Measurements from ENCODE around the gene CPS1.

Gene CPS1

GRCh38 chr2:210655229-210655975 is 99.0 kb downstream of the CPS1 start:
- H3K79me1 ChIP-seq (ENCODE audit: low read length) = no peaks in the 10 kb centered on the region
- no peak overlapping the region for H4K12ac ChIP-seq (ENCODE audit: low read depth, low read length)
- H4K91ac ChIP-seq (ENCODE audit: low read depth, low read length) = no peak overlapping the region
- no peak overlapping the region for H3K4me3 ChIP-seq (ENCODE audit: low read depth, low read length)
- no peak overlapping the region for H2BK120ac ChIP-seq (ENCODE audit: insufficient read depth, low read length, poor library complexity)
- H3K9ac ChIP-seq (ENCODE audit: low read length) = no peak overlapping the region
- no peak overlapping the region for H3K27ac ChIP-seq (ENCODE audit: low read depth, low read length)
- H3K18ac ChIP-seq (ENCODE audit: low read length) = no peak overlapping the region
- H3K4ac ChIP-seq (ENCODE audit: low read depth, low read length) = no peak overlapping the region
- H3K27me3 ChIP-seq (ENCODE audit: insufficient read depth, low read length) = no peaks in the 10 kb centered on the region
- H2AFZ ChIP-seq (ENCODE audit: insufficient read depth, low read length, poor library complexity) = no peak overlapping the region
- no peak overlapping the region for H2AK5ac ChIP-seq (ENCODE audit: low read length)
- H3K23ac ChIP-seq (ENCODE audit: low read length) = no peak overlapping the region
- no peaks in the 10 kb centered on the region for H3K79me2 ChIP-seq (ENCODE audit: control insufficient read depth, insufficient read depth, low read length, poor library complexity)
- no peak overlapping the region for H3K4me2 ChIP-seq (ENCODE audit: low read length)
- no peak for DNase-seq
- no peak overlapping the region for H2BK12ac ChIP-seq (ENCODE audit: low read length)
- H3K36me3 ChIP-seq (ENCODE audit: control insufficient read depth in 1 of 2, insufficient read depth in 2 of 2, low read length in 2 of 2) = no peaks in the 10 kb centered on the region
- H4K8ac ChIP-seq (ENCODE audit: low read depth, low read length) = no peak overlapping the region
- no peak overlapping the region for H2BK5ac ChIP-seq (ENCODE audit: low read depth, low read length, poor library complexity)
- no peak overlapping the region for H3K14ac ChIP-seq (ENCODE audit: low read length)
- no peaks in the 10 kb centered on the region for H3K4me1 ChIP-seq (ENCODE audit: control insufficient read depth in 1 of 2, insufficient read depth in 2 of 2, low read length in 2 of 2)
- no CpG with 5 or more reads among the region's 3 CpGs for WGBS (ENCODE audit: extremely low coverage, insufficient coverage, insufficient read length)
- H3K9me3 ChIP-seq (ENCODE audit: insufficient read depth, low read depth, low read length) = no peaks in the 10 kb centered on the region

- no peak overlapping the region for H2BK12ac ChIP-seq (ENCODE audit: low read length)
- no peak overlapping the region for H2AFZ ChIP-seq (ENCODE audit: insufficient read depth, low read length, poor library complexity)
- H3K4me2 ChIP-seq (ENCODE audit: low read length) = no peak overlapping the region
- H4K8ac ChIP-seq (ENCODE audit: low read depth, low read length) = no peak overlapping the region
- no peak overlapping the region for H3K27ac ChIP-seq (ENCODE audit: low read depth, low read length)
- no peak overlapping the region for H2BK120ac ChIP-seq (ENCODE audit: insufficient read depth, low read length, poor library complexity)
- H3K18ac ChIP-seq (ENCODE audit: low read length) = no peak overlapping the region
- no peak overlapping the region for H2AK5ac ChIP-seq (ENCODE audit: low read length)
- no CpG with 5 or more reads among the region's 1 CpG for WGBS (ENCODE audit: extremely low coverage, insufficient coverage, insufficient read length)
- no peaks in the 10 kb centered on the region for H3K36me3 ChIP-seq (ENCODE audit: control insufficient read depth in 1 of 2, insufficient read depth in 2 of 2, low read length in 2 of 2)
- H3K79me1 ChIP-seq (ENCODE audit: low read length) = no peaks in the 10 kb centered on the region
- no peak overlapping the region for H4K91ac ChIP-seq (ENCODE audit: low read depth, low read length)
- no peak overlapping the region for H3K4me3 ChIP-seq (ENCODE audit: low read depth, low read length)
- H3K9me3 ChIP-seq (ENCODE audit: insufficient read depth, low read depth, low read length) = no peaks in the 10 kb centered on the region
- H3K4me1 ChIP-seq (ENCODE audit: control insufficient read depth in 1 of 2, insufficient read depth in 2 of 2, low read length in 2 of 2) = no peaks in the 10 kb centered on the region
- no peak overlapping the region for H3K23ac ChIP-seq (ENCODE audit: low read length)
- H3K27me3 ChIP-seq (ENCODE audit: insufficient read depth, low read length) = no peaks in the 10 kb centered on the region
- no peak overlapping the region for H3K9ac ChIP-seq (ENCODE audit: low read length)
- no peak for DNase-seq
- no peak overlapping the region for H4K12ac ChIP-seq (ENCODE audit: low read depth, low read length)
- H3K4ac ChIP-seq (ENCODE audit: low read depth, low read length) = no peak overlapping the region
- H3K14ac ChIP-seq (ENCODE audit: low read length) = no peak overlapping the region
- H3K79me2 ChIP-seq (ENCODE audit: control insufficient read depth, insufficient read depth, low read length, poor library complexity) = no peaks in the 10 kb centered on the region
- no peak overlapping the region for H2BK5ac ChIP-seq (ENCODE audit: low read depth, low read length, poor library complexity)
These were observed 101.5 kb downstream of the CPS1 start for GRCh38 chr2:210657874-210658273.

- no peaks in the 10 kb centered on the region for H3K4me1 ChIP-seq (ENCODE audit: control insufficient read depth in 1 of 2, insufficient read depth in 2 of 2, low read length in 2 of 2)
- no peaks in the 10 kb centered on the region for H3K79me2 ChIP-seq (ENCODE audit: control insufficient read depth, insufficient read depth, low read length, poor library complexity)
- H3K79me1 ChIP-seq (ENCODE audit: low read length) = no peaks in the 10 kb centered on the region
These were observed 104.4 kb downstream of the CPS1 start for GRCh38 chr2:210660751-210661150.

GRCh38 chr2:210662560-210662959 is 106.2 kb downstream of the CPS1 start:
- no peak overlapping the region for H3K27ac ChIP-seq (ENCODE audit: low read depth, low read length)
- no peaks in the 10 kb centered on the region for H3K9me3 ChIP-seq (ENCODE audit: insufficient read depth, low read depth, low read length)
- H2BK5ac ChIP-seq (ENCODE audit: low read depth, low read length, poor library complexity) = no peak overlapping the region
- no peak overlapping the region for H3K4ac ChIP-seq (ENCODE audit: low read depth, low read length)
- H3K4me3 ChIP-seq (ENCODE audit: low read depth, low read length) = no peak overlapping the region
- no peak overlapping the region for H3K14ac ChIP-seq (ENCODE audit: low read length)
- no peak for DNase-seq
- no peak overlapping the region for H2AK5ac ChIP-seq (ENCODE audit: low read length)
- H2BK12ac ChIP-seq (ENCODE audit: low read length) = no peak overlapping the region
- H3K36me3 ChIP-seq (ENCODE audit: control insufficient read depth in 1 of 2, insufficient read depth in 2 of 2, low read length in 2 of 2) = no peaks in the 10 kb centered on the region
- no peak overlapping the region for H3K23ac ChIP-seq (ENCODE audit: low read length)
- H3K18ac ChIP-seq (ENCODE audit: low read length) = no peak overlapping the region
- H3K79me1 ChIP-seq (ENCODE audit: low read length) = no peaks in the 10 kb centered on the region
- no peaks in the 10 kb centered on the region for H3K79me2 ChIP-seq (ENCODE audit: control insufficient read depth, insufficient read depth, low read length, poor library complexity)
- no peak overlapping the region for H4K8ac ChIP-seq (ENCODE audit: low read depth, low read length)
- H4K91ac ChIP-seq (ENCODE audit: low read depth, low read length) = no peak overlapping the region
- H2AFZ ChIP-seq (ENCODE audit: insufficient read depth, low read length, poor library complexity) = no peak overlapping the region
- no peak overlapping the region for H3K4me2 ChIP-seq (ENCODE audit: low read length)
- no peak overlapping the region for H2BK120ac ChIP-seq (ENCODE audit: insufficient read depth, low read length, poor library complexity)
- H3K4me1 ChIP-seq (ENCODE audit: control insufficient read depth in 1 of 2, insufficient read depth in 2 of 2, low read length in 2 of 2) = no peaks in the 10 kb centered on the region
- WGBS (ENCODE audit: extremely low coverage, insufficient coverage, insufficient read length) = no CpG with 5 or more reads among the region's 1 CpG
- no peak overlapping the region for H3K9ac ChIP-seq (ENCODE audit: low read length)
- H4K12ac ChIP-seq (ENCODE audit: low read depth, low read length) = no peak overlapping the region
- no peaks in the 10 kb centered on the region for H3K27me3 ChIP-seq (ENCODE audit: insufficient read depth, low read length)

More at GRCh38 chr2:210660751-210661150, 104.4 kb downstream of the CPS1 start:
- Histone ChIP-seq H3K9ac (ENCODE audit: low read length) (no peak overlapping the region), H3K36me3 (ENCODE audit: control insufficient read depth in 1 of 2, insufficient read depth in 2 of 2, low read length in 2 of 2) (no peaks in the 10 kb centered on the region), H3K23ac (ENCODE audit: low read length) (no peak overlapping the region), H2BK120ac (ENCODE audit: insufficient read depth, low read length, poor library complexity) (no peak overlapping the region), H2BK12ac (ENCODE audit: low read length) (no peak overlapping the region), H3K4me3 (ENCODE audit: low read depth, low read length) (no peak overlapping the region), H3K4me2 (ENCODE audit: low read length) (no peak overlapping the region), H4K8ac (ENCODE audit: low read depth, low read length) (no peak overlapping the region), H2AFZ (ENCODE audit: insufficient read depth, low read length, poor library complexity) (no peak overlapping the region), H3K14ac (ENCODE audit: low read length) (no peak overlapping the region), H3K18ac (ENCODE audit: low read length) (no peak overlapping the region), H3K9me3 (ENCODE audit: insufficient read depth, low read depth, low read length) (no peaks in the 10 kb centered on the region), H3K27ac (ENCODE audit: low read depth, low read length) (no peak overlapping the region), H3K4ac (ENCODE audit: low read depth, low read length) (no peak overlapping the region), H2AK5ac (ENCODE audit: low read length) (no peak overlapping the region), H3K27me3 (ENCODE audit: insufficient read depth, low read length) (no peaks in the 10 kb centered on the region), H4K91ac (ENCODE audit: low read depth, low read length) (no peak overlapping the region), H4K12ac (ENCODE audit: low read depth, low read length) (no peak overlapping the region), H2BK5ac (ENCODE audit: low read depth, low read length, poor library complexity) (no peak overlapping the region)
- DNase-seq = no peak

Measured in trophoblast cell (in vitro differentiated cells and primary cell).